Dermis microvascular lymphatic vessel endothelial cell (primary cell): ENCODE data around the gene CTNNA2. TPM values are rescaled to one million over a fixed set of nuclear protein-coding genes. Genes with fewer than 3 reads are reported as not detected.

Source experiments
- DNase-seq, 2 donors: peaks; one replicate each; pipeline versions ENCODE4 v3.0.0 to v3.0.0-alpha.2; 2010; ENCODE audit warnings: low read depth in 2 of 2
- total RNA-seq: library from RNA; depleted of rRNA; stranded (reverse); fragments of >200 nt; gene quantifications from 2 replicates; pipeline ENCODE4 v1.2.1, GENCODE V29; 2014

CTNNA2 gene
- total RNA-seq, 1 donor from 2014 or later, result not detected

GRCh38 chr2:79980816-79981215 is 468.0 kb downstream of the CTNNA2 start:
- no peak for DNase-seq

- DNase-seq, result no peak
These were observed 468.5 kb downstream of the CTNNA2 start for GRCh38 chr2:79981316-79981715.

GRCh38 chr2:79982445-79982844 is 469.6 kb downstream of the CTNNA2 start:
- DNase-seq, result no peak

GRCh38 chr2:79984476-79984875 is 471.6 kb downstream of the CTNNA2 start:
- DNase-seq, result no peak

GRCh38 chr2:79985145-79985544 is 472.3 kb downstream of the CTNNA2 start:
- DNase-seq, result no peak

- no peak for DNase-seq
These were observed 472.7 kb downstream of the CTNNA2 start for GRCh38 chr2:79985571-79985970.

- no peak for DNase-seq
These were observed 480.3 kb downstream of the CTNNA2 start for GRCh38 chr2:79993144-79993543.

- no peak for DNase-seq
These were observed 481.3 kb downstream of the CTNNA2 start for GRCh38 chr2:79994161-79994560.

GRCh38 chr2:79994965-79995364 is 482.1 kb downstream of the CTNNA2 start:
- no peak for DNase-seq

- DNase-seq, result no peak
These were observed 483.9 kb downstream of the CTNNA2 start for GRCh38 chr2:79996709-79997108.

- DNase-seq, result no peak
These were observed 488.9 kb downstream of the CTNNA2 start for GRCh38 chr2:80001701-80002101.

- DNase-seq, result no peak
These were observed 489.3 kb downstream of the CTNNA2 start for GRCh38 chr2:80002112-80002511.

GRCh38 chr2:80002568-80003157 is 489.8 kb downstream of the CTNNA2 start:
- no peak for DNase-seq

GRCh38 chr2:80007777-80008503 is 495.1 kb downstream of the CTNNA2 start:
- DNase-seq, result no peak

- DNase-seq, result no peak
These were observed 495.7 kb downstream of the CTNNA2 start for GRCh38 chr2:80008596-80008995.

GRCh38 chr2:80009211-80009610 is 496.4 kb downstream of the CTNNA2 start:
- no peak for DNase-seq

GRCh38 chr2:80012061-80012460 is 499.2 kb downstream of the CTNNA2 start:
- DNase-seq, result no peak

GRCh38 chr2:80014637-80015036 is 501.8 kb downstream of the CTNNA2 start:
- DNase-seq, result no peak

GRCh38 chr2:80016171-80016570 is 503.3 kb downstream of the CTNNA2 start:
- no peak for DNase-seq

- no peak for DNase-seq
These were observed 507.0 kb downstream of the CTNNA2 start for GRCh38 chr2:80019571-80020460.

GRCh38 chr2:80022018-80022417 is 509.2 kb downstream of the CTNNA2 start:
- DNase-seq, result no peak

- no peak for DNase-seq
These were observed 513.3 kb downstream of the CTNNA2 start for GRCh38 chr2:80026040-80026729.
